Uterus (tissue), 4 donors: Measurements from ENCODE around the gene UBE2Q2. TPM values are rescaled to one million over a fixed set of nuclear protein-coding genes. Genes with fewer than 3 reads are reported as not detected.
"Not testable (repeated sequence)": the region's sequence is repeated elsewhere in the genome, so short reads cannot be mapped to it uniquely, and the experiment has no call there.

Source experiments
- DNase-seq, 2 donors: peaks; one replicate each; pipeline ENCODE4 v3.0.0-alpha.2; 2019 to 2020
- H3K27ac ChIP-seq, 2 donors: fragments of 200-600 bp; sonication (generic); 1 replicate in 1 of 2; 2 replicates in 1 of 2; pipeline ENCODE4 v1.5.1; 2016 to 2018
- H3K27me3 ChIP-seq, 2 donors: fragments of 200-600 bp; sonication (generic); one replicate each; pipeline ENCODE4 v1.5.1; 2018 to 2019; ENCODE audit warnings: control low read depth in 1 of 2
- H3K36me3 ChIP-seq, 2 donors: fragments of 200-600 bp; sonication (generic); one replicate each; pipeline ENCODE4 v1.5.1; 2019; ENCODE audit warnings: control low read depth in 1 of 2
- H3K4me1 ChIP-seq, 2 donors: fragments of 200-600 bp; sonication (generic); one replicate each; pipeline ENCODE4 v1.5.1; 2018 to 2019; ENCODE audit warnings: control low read depth in 1 of 2
- H3K4me3 ChIP-seq, 2 donors: fragments of 200-600 bp; sonication (generic); 1 replicate in 1 of 2; 2 replicates in 1 of 2; pipeline ENCODE4 v1.5.1; 2018 to 2019; ENCODE audit warnings: mild to moderate bottlenecking in 1 of 2
- H3K9me3 ChIP-seq, 2 donors: fragments of 200-600 bp; sonication (generic); one replicate each; pipeline ENCODE4 v1.5.1; 2019; ENCODE audit warnings: control low read depth in 1 of 2
- POLR2A ChIP-seq, 2 donors: fragments of 450-650 bp; IDR thresholded peaks; one replicate each; pipeline ENCODE4 v1.6.1; 2016; ENCODE audit warnings: antibody characterized with exemption in 2 of 2, mild to moderate bottlenecking in 1 of 2, moderate library complexity in 1 of 2
- intact Hi-C: fragments of 100-400 bp; cut with DNase I; formaldehyde crosslinking; loops from one replicate; pipeline ENCODE4 v1.15.1; 2023; ENCODE audit warnings: low total_unique reads
- total RNA-seq, 4 donors: library from RNA; depleted of rRNA in 3 of 4; stranded (reverse); fragments of >200 nt in 3 of 4; gene quantifications; one replicate each; pipeline versions ENCODE4 v1.1.0 to v1.2.4, GENCODE V29; 2014 to 2023
- TF ChIP-seq, protein P1 (sequence below), 4 experiments: fragments of 200-600 bp in 2 of 4; fragments of 450-650 bp in 2 of 4; sonication (generic) in 2 of 4; IDR thresholded peaks; one replicate each; pipeline ENCODE4 v1.5.1; 2016 to 2019; ENCODE audit warnings: antibody characterized with exemption in 4 of 4, mild to moderate bottlenecking in 2 of 4, moderate library complexity in 1 of 4
- donor health status: DM: yes; HTN: yes; CAD: no.

UBE2Q2 gene
- total RNA-seq, 4 donors from 2014 or later, result 36.6 to 71.7 (median 57.9) TPM

DNA sequence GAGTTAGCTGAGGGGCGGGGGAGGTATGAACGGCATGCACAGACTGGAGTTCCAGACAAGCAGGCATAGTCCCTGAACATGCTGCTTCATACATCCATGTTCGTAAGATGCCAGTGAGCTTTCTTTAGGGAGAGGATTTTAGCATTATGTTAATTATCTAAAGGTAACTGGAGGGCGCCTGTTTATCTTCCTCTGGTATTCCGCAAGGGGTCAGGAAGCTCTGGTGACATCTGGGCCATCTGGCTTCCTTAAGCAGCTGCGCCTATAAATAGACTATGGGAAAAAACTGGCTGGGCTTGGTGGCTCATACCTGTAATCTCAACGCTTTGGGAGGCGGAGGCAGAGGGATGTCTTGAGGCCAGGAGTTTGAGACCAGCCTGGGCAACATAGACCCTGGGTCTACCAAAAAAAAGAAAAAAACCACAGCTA, 58.9 kb downstream of the UBE2Q2 start:
- H3K27ac ChIP-seq, result no peak overlapping the region
- H3K9me3 ChIP-seq, result no peaks in the 10 kb centered on the region
- no peak overlapping the region for H3K4me3 ChIP-seq
- H3K36me3 ChIP-seq, result no peaks in the 10 kb centered on the region
- intact Hi-C loops, result no loop called here
- no peak for DNase-seq
- no peak for TF ChIP-seq POLR2A (IDR thresholded peaks at IDR 0.05)
- TF ChIP-seq, protein P1, sequence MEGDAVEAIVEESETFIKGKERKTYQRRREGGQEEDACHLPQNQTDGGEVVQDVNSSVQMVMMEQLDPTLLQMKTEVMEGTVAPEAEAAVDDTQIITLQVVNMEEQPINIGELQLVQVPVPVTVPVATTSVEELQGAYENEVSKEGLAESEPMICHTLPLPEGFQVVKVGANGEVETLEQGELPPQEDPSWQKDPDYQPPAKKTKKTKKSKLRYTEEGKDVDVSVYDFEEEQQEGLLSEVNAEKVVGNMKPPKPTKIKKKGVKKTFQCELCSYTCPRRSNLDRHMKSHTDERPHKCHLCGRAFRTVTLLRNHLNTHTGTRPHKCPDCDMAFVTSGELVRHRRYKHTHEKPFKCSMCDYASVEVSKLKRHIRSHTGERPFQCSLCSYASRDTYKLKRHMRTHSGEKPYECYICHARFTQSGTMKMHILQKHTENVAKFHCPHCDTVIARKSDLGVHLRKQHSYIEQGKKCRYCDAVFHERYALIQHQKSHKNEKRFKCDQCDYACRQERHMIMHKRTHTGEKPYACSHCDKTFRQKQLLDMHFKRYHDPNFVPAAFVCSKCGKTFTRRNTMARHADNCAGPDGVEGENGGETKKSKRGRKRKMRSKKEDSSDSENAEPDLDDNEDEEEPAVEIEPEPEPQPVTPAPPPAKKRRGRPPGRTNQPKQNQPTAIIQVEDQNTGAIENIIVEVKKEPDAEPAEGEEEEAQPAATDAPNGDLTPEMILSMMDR (IDR thresholded peaks at IDR 0.05), result no peak
- H3K27me3 ChIP-seq, result no peaks in the 10 kb centered on the region
- H3K4me1 ChIP-seq, result no peaks in the 10 kb centered on the region

DNA sequence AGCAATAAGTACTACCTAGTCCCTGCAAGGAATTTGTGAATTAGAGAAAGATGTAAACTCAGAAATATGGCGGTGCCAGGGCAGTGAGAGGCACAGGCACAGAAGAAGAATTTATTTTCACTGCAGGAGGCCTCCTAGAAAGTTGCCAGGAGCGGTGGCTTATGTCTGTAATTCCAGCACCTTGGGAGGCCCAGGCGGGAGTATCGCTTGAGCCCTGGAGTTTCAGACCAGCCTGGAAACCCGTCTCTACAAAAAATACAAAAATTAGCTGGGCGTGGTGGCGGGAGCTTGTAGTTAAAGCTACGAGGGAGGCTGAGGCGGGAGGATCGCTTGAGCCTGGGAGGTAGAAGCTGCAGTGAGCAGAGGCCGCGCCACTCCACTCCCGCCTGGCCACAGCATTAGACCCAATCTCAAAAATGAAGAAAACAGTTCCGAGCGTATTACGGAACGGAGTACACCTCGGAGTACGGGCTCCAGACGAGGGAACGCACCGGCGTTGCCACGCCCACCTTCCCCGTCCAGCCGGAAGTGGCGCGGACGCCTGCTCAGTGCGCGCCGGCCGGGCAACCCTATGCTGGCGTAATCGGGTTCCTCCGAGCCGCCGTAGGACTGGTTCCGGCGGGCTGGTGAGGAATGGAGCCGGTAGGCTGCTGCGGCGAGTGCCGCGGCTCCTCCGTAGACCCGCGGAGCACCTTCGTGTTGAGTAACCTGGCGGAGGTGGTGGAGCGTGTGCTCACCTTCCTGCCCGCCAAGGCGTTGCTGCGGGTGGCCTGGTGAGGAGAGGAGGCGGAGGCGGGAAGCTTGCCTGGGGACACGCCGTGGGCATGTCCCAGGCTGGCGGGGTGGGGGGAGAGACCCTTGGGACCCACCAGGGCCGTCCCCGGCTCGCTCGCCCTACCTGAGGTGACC, 60.3 kb downstream of the UBE2Q2 start, which contains the start of gene FBXO22:
Gene FBXO22, plus strand, starts transcription at position 548 of the 909 bp plus-strand sequence. Its CDS starts 86 bp downstream, at position 634.
- no peaks in the 10 kb centered on the region for H3K4me1 ChIP-seq
- peak within 1 kb of the TSS; percentile 73 to 74 for H3K27ac ChIP-seq
- H3K9me3 ChIP-seq, result no peaks in the 10 kb centered on the region
- intact Hi-C loops, result no loop called here
- H3K27me3 ChIP-seq, result no peaks in the 10 kb centered on the region
- peak; percentile 81 to 88 for DNase-seq
- peak within 1 kb of the TSS; percentile 89 to 94 for H3K4me3 ChIP-seq
- no peaks in the 10 kb centered on the region for H3K36me3 ChIP-seq
- peak; percentile 12 to 66 for TF ChIP-seq POLR2A (IDR thresholded peaks at IDR 0.05)
- TF ChIP-seq, protein P1 (IDR thresholded peaks at IDR 0.05), result no peak

DNA sequence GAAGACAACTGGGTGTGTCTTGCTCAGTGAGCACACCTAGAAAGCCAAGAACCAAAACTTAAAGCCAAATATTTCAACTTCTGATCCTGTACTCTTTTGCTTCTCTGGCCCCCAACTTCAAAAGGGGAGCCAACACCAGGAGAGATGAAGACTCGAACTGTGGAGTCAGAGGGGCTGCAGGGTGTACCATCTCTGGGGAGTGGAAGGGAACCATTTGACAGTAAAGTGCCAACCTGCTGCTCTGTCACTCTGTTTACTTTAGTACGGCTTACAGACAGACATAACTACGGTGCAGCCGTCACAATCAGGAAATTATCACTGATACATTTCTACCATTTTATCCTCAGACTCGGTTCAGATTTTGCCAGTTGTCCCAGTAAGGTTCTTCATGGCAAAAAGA, 62.0 kb downstream of the UBE2Q2 start:
- intact Hi-C loops, result no loop called here
- no peak overlapping the region for H3K27ac ChIP-seq
- TF ChIP-seq POLR2A (IDR thresholded peaks at IDR 0.05), result no peak
- TF ChIP-seq, protein P1 (IDR thresholded peaks at IDR 0.05), result no peak
- H3K27me3 ChIP-seq, result no peaks in the 10 kb centered on the region
- H3K4me3 ChIP-seq, result no peak overlapping the region
- H3K9me3 ChIP-seq, result no peaks in the 10 kb centered on the region
- no peaks in the 10 kb centered on the region for H3K4me1 ChIP-seq
- no peaks in the 10 kb centered on the region for H3K36me3 ChIP-seq
- DNase-seq, result no peak

DNA sequence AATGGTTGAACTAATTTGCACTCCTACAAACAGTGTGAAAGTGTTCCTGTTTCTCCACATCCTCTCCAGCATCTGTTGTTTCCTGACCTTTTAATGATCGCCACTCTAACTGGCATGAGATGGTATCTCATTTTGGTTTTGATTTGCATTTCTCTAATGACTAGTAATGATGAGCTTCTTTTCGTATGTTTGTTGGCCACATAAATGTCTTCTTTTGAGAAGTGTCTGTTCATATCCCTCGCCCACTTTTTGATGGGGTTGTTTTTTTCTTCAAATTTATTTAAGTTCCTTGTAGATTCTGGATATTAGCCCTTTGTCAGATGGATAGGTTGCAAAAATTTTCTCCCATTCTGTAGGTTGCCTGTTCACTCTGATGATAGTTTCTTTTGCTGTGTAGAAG, 67.1 kb downstream of the UBE2Q2 start:
- H3K4me1 ChIP-seq, H3K9me3 ChIP-seq, H3K4me3 ChIP-seq, H3K27ac ChIP-seq, intact Hi-C loops, H3K27me3 ChIP-seq, DNase-seq, H3K36me3 ChIP-seq: not testable (repeated sequence)

DNA sequence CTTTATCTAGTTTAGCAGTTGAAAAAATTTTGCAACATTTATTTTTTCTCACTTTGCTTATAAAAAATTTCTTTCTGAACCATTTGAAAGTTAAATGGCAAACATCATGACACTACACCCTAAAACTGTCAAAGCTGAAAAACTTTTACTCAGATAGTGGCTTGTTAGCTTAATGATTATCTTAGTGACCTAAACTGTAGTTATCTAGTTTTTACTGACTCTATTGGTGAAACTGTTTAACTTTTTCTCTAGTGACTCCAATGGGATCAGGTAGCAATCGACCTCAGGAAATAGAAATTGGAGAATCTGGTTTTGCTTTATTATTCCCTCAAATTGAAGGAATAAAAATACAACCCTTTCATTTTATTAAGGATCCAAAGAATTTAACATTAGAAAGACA, 73.7 kb downstream of the UBE2Q2 start:
- no peaks in the 10 kb centered on the region for H3K4me1 ChIP-seq
- no peak overlapping the region for H3K27ac ChIP-seq
- TF ChIP-seq POLR2A (IDR thresholded peaks at IDR 0.05), result no peak
- TF ChIP-seq, protein P1 (IDR thresholded peaks at IDR 0.05), result no peak
- no peaks in the 10 kb centered on the region for H3K9me3 ChIP-seq
- intact Hi-C loops, result no loop called here
- H3K36me3 ChIP-seq, result no peaks in the 10 kb centered on the region
- no peak for DNase-seq
- no peaks in the 10 kb centered on the region for H3K27me3 ChIP-seq
- no peak overlapping the region for H3K4me3 ChIP-seq
